Stimulated activated CD8-positive, alpha-beta memory T cell treated with anti-CD3 and anti-CD28 coated beads, Interleukin-7, amount 100 ng/mL, for 48 hours (primary cell): ENCODE data around the gene HIVEP1.

Source experiments
- DNase-seq, 2 donors: peaks; one replicate each; pipeline ENCODE4 v3.0.0-alpha.2; 2020; ENCODE audit warnings: low read depth in 1 of 2; ENCODE audit errors: extremely low read depth in 1 of 2

HIVEP1 gene

GRCh38 chr6:12114055-12114503, 102.0 kb downstream of the HIVEP1 start:
- no peak for DNase-seq

- no peak for DNase-seq
Measured at GRCh38 chr6:12115001-12115400, 102.9 kb downstream of the HIVEP1 start.

DNA sequence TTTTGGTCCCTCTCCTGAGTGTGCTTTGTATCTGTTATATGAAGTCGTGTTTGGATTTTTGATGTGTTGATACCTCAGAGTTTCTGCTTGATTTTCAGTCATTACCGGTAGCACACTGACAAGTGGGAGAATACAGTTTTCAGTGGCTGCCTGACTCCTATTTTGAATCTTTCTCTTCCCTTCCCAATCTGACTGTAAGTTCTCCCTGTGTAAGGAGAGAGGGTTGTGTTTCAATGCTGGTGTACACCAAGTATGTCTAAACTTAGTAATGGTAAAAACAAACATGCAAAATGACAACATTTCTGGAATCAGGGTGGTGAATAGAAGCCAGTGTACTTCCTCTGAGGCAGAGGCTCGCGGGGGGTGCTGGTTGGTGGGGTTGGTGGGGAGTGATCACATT, 103.4 kb downstream of the HIVEP1 start:
- no peak for DNase-seq

GRCh38 chr6:12116264-12116800, 104.2 kb downstream of the HIVEP1 start:
- no peak for DNase-seq

GRCh38 chr6:12116978-12117377, 104.9 kb downstream of the HIVEP1 start:
- no peak for DNase-seq

DNA sequence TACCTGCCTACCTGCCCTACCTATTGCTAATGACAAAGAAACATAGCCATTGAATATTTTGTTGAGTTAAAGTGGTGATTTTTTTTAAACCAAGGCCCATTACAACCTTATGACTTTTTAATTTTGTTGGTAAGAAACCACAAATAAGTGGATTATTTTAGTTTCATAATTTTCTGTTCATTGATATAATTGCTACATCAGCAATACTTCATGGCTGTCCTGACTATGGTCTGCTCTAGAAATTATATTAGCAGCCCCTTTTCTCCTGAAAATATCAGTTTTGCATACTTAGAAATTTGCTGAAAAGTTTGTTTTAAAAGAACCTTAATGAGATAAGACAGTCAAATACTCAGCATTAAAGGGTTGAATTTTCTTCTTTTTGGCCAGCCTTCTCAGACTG, 106.5 kb downstream of the HIVEP1 start:
- no peak for DNase-seq

GRCh38 chr6:12119085-12119588, 107.0 kb downstream of the HIVEP1 start:
- DNase-seq: no peak

GRCh38 chr6:12125396-12125795, 113.3 kb downstream of the HIVEP1 start:
- DNase-seq: no peak

DNA sequence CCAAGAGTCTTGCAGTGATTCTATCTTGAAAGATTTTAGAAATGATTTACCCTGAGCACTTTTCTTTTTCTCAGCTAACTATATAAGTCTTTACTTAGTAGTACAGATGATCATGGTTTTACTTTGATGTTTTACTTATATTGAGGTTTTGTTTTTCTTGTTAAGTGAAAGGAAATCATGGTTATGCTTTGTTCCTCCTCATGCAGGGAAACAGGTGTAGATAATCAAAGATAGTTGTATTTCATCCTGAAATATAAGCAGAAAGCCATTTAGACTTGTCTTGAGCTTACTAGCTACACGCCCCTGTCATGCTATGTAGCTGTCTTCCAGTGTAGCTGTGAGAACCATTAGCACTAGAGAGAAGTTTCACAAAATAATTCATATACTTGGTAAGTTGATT, 113.9 kb downstream of the HIVEP1 start:
- no peak for DNase-seq

GRCh38 chr6:12129523-12129922, 117.4 kb downstream of the HIVEP1 start:
- no peak for DNase-seq

DNA sequence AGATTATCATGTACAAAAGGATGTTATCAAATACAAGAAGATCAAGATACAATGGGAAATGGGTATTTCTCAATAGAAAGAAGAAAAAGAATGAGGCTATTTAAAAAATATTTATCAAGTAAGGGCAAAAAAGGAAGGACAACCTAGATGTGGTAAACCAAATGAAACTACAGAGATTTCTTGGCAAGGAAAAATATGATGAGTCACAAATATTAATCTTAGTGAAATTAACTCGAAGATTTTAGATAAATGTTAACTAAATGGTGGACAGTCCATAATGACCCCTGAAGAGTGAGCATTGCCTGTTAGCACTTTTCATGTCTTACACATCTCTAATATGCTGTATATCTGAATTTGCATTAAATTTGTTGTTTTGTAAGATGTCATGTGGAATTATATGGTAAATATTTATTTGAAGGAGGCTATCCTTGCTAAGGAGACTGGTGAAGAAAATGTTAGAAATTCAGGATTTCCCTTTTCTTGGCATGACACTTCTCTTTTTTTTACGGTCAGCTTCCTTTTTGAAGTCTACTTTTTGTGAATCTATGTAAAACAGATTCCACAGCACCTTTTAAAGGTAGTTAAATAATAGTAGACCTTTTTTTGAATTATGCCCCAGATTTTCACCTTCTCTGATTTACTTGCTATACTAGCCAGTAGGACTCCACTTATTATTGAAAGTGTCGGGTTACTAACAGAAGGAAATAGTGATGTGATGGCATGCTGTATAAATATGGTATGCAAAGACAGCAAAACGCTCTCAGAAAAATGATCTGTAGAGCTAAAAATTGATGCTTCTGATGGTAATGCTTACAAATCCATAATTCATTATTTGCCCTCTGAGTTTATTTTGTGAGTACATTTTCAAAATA, 120.5 kb downstream of the HIVEP1 start:
- no peak for DNase-seq

DNA sequence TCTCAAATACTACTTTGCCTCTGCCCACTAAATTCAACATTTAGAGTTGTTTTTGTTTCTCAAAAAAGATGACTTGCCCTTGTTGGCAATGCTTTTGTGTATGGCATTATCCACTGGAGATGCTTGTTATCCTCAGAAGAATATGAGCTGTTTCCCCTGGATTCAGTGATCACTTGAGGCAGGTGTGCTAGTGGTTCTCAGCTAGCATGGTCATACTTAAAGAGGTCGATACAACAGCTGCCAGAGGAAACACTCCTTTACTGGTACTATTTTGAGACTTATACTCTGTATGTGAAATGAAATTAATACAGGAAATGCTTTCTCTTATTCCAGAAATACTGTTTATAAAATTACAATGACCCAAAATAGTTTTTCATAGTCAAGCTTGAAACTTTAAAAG, 122.5 kb downstream of the HIVEP1 start:
- DNase-seq: no peak

- DNase-seq: no peak
Measured at GRCh38 chr6:12134991-12135390, 122.9 kb downstream of the HIVEP1 start.

GRCh38 chr6:12136905-12137304, 124.8 kb downstream of the HIVEP1 start:
- DNase-seq: no peak

DNA sequence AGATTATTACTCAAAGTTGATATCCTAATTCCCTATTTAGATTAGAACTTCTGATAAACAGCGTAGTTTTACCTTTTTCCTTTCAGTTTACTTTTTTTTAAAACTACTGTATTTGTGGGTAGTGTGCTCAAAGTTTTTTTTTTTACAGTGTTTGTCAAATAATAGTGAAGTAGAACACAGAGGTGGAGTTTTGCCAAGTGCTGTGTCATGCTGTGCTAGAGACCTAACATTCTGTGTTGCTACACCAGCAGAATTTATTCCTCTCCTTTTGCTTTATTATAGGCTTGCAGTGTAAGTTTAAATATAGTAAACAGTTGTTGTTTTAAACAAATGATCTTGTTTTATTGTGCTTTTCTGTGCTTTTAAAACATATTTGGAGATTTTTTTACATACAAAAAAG, 125.4 kb downstream of the HIVEP1 start:
- DNase-seq: no peak

- no peak for DNase-seq
Measured at GRCh38 chr6:12138381-12138780, 126.3 kb downstream of the HIVEP1 start.

DNA sequence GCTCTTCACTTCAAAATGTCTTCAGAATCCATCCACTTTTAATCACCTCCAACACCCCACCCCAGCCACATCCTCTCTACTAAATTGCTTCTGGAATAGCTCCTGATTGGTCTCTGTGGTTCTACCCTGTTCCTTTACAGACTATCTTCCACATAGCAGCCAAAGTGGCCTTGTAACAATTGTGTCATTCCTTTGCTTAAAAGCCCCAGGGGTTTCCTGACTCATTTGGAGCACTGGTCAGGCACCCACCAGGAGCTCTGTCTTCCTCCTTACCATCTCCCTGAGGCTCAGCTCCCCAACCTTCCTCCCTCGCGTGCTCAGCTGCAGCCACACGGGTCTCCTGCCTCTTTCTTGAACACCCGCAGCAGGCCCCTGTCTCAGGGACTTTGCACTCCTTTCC, 126.8 kb downstream of the HIVEP1 start:
- no peak for DNase-seq

DNA sequence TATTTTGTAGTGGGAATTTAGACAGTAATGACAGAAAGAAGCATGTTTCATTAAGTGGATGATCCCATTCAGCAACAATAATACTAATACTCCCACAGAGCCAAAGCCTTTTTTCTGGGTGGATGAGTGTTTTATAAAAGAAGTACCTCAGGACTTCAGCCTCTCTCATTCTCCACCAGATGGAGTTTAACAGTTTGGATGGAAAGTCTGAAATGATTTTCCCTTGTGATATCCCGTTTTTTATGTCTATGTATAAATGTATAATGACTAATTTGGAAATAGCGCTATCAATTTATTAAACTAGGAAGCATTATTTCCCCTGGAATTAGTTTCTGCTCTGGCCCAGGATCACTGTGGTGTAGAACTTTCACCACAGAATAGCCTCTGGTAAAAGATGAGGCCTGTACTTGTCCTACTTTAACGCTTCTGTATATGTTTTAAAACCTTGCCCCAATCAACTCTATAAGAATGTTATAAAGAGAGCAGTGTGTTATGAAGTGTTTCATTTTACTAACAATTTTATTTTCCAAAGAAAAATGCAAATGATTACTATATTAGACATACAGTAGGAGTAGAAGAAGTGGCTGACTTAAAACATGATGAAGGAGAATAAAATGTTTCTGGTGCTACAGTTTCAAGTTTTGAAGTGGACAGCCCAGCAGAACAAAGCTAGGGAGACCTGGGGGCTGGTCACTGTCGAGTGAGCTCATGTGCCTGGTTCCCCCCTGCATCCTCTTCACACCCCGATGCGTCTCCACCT, 135.6 kb downstream of the HIVEP1 start:
- no peak for DNase-seq

DNA sequence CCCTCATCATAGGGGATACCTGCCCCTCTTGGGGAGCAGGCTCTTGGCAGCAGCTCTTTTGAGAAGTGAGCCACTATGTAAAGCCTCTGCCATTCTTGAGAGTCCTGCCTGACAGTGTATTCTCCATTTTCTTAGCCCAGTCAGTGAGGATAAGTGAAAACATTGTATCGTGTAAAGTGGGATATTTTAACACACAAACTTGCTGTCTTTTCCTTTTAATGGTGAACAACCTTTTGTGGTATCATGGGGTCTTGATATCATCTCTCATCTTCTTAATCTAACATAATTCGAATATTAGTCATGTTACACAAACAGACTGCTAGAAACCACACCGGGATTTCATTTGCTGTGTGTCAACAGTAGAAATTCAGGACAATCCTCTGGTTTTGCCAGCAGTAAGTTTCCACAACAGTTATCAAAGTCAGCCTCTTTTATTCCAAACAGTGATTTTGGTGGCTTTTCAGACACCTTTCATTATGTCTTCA, 136.2 kb downstream of the HIVEP1 start:
- DNase-seq: no peak

DNA sequence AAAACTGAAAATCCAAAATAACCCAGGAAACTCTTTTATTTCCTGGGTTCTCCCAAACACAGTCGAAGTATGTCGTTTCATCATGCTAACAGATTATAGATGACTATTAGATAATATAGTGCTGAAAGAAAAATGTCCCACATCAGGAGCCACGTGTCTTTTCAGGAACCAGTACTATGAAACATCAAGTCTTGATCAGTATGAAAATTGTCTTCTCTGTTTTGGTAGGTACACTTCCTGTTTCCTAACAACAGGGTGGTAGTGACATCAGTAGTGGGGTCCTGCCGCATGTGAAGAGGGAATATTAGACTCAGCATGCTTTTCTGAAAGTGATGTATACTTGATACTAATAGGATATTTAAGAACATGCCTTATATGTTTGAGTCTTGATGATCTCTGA, 136.7 kb downstream of the HIVEP1 start:
- no peak for DNase-seq

GRCh38 chr6:12149944-12150510, 137.9 kb downstream of the HIVEP1 start:
- no peak for DNase-seq
